NCI-H1092 (cell line): ENCODE results near the gene BPIFB2.

Experiments
- DNase-seq: peaks from one replicate; lab custom pipeline; 2025; lab: John Stamatoyannopoulos, UW

Gene BPIFB2

GRCh38 chr20:33005908-33006775 is 1.4 kb upstream of the BPIFB2 start:
- no peak for DNase-seq

- DNase-seq: no peak
Measured at GRCh38 chr20:33006776-33007375, 628 bp upstream of the BPIFB2 start.

- DNase-seq: no peak
Measured at GRCh38 chr20:33008336-33009213, 1.1 kb downstream of the BPIFB2 start.

- peak; percentile 50 for DNase-seq
Measured at GRCh38 chr20:33009214-33010132, 2.0 kb downstream of the BPIFB2 start.

- no peak for DNase-seq
Measured at GRCh38 chr20:33010133-33010504, 2.6 kb downstream of the BPIFB2 start.

GRCh38 chr20:33010674-33011449 is 3.4 kb downstream of the BPIFB2 start:
- no peak for DNase-seq

GRCh38 chr20:33012327-33013189 is 5.1 kb downstream of the BPIFB2 start:
- DNase-seq: no peak

GRCh38 chr20:33013701-33014326 is 6.3 kb downstream of the BPIFB2 start:
- DNase-seq: no peak

GRCh38 chr20:33014336-33015113 is 7.0 kb downstream of the BPIFB2 start:
- no peak for DNase-seq

GRCh38 chr20:33015114-33015484 is 7.6 kb downstream of the BPIFB2 start:
- DNase-seq: no peak

- DNase-seq: no peak
Measured at GRCh38 chr20:33015700-33016580, 8.4 kb downstream of the BPIFB2 start.

- DNase-seq: no peak
Measured at GRCh38 chr20:33016581-33017109, 9.1 kb downstream of the BPIFB2 start.

- DNase-seq: no peak
Measured at GRCh38 chr20:33017542-33017941, 10.0 kb downstream of the BPIFB2 start.

- no peak for DNase-seq
Measured at GRCh38 chr20:33018169-33018931, 10.8 kb downstream of the BPIFB2 start.

GRCh38 chr20:33019465-33020277 is 12.2 kb downstream of the BPIFB2 start:
- DNase-seq: no peak
